HG02623 (cell line): Measurements from ENCODE around the gene WIPF3.

Experiments
- ATAC-seq: cut with Tn5 transposase; IDR thresholded peaks from one replicate; pipeline ENCODE4 v1.9.1; 2021; ENCODE audit warnings: moderate library complexity; ENCODE audit not compliant: unreplicated experiment

WIPF3 gene

GRCh38 chr7:29900745-29901144, 94.4 kb downstream of the WIPF3 start:
- no peak for ATAC-seq

- no peak for ATAC-seq
These were observed 100.1 kb downstream of the WIPF3 start for GRCh38 chr7:29906200-29907022.

GRCh38 chr7:29914180-29914579, 107.9 kb downstream of the WIPF3 start:
- no peak for ATAC-seq

GRCh38 chr7:29915481-29916215, 109.3 kb downstream of the WIPF3 start:
- no peak for ATAC-seq

GRCh38 chr7:29917641-29918040, 111.3 kb downstream of the WIPF3 start:
- no peak for ATAC-seq

- no peak for ATAC-seq
These were observed 112.5 kb downstream of the WIPF3 start for GRCh38 chr7:29918850-29919249.

GRCh38 chr7:29919790-29920189, 113.5 kb downstream of the WIPF3 start:
- no peak for ATAC-seq

- no peak for ATAC-seq
These were observed 114.2 kb downstream of the WIPF3 start for GRCh38 chr7:29920491-29920890.

GRCh38 chr7:29921404-29922010, 115.2 kb downstream of the WIPF3 start:
- ATAC-seq: peak; percentile 81

- no peak for ATAC-seq
These were observed 116.8 kb downstream of the WIPF3 start for GRCh38 chr7:29922921-29923700.

GRCh38 chr7:29924006-29924405, 117.7 kb downstream of the WIPF3 start:
- ATAC-seq: no peak

GRCh38 chr7:29924684-29925083, 118.4 kb downstream of the WIPF3 start:
- no peak for ATAC-seq

- no peak for ATAC-seq
These were observed 119.9 kb downstream of the WIPF3 start for GRCh38 chr7:29926216-29926615.

- no peak for ATAC-seq
These were observed 120.4 kb downstream of the WIPF3 start for GRCh38 chr7:29926741-29927140.

GRCh38 chr7:29929018-29929807, 122.9 kb downstream of the WIPF3 start:
- ATAC-seq: no peak

- no peak for ATAC-seq
These were observed 128.8 kb downstream of the WIPF3 start for GRCh38 chr7:29935111-29935510.

GRCh38 chr7:29937132-29937531, 130.8 kb downstream of the WIPF3 start:
- no peak for ATAC-seq

GRCh38 chr7:29940199-29940598, 133.9 kb downstream of the WIPF3 start:
- no peak for ATAC-seq

- no peak for ATAC-seq
These were observed 139.0 kb downstream of the WIPF3 start for GRCh38 chr7:29945259-29945809.
